Fibroblast of villous mesenchyme (primary cell): ENCODE results near the gene CDC5L. TPM values are rescaled to one million over a fixed set of nuclear protein-coding genes. Genes with fewer than 3 reads are reported as not detected.

Source experiments
- DNase-seq: peaks from one replicate; pipeline ENCODE4 v3.0.0-alpha.2; 2010; ENCODE audit warnings: low read depth
- H3K4me3 ChIP-seq: 2 replicates; pipeline ENCODE4 v1.5.1; 2011; ENCODE audit warnings: low read depth, mild to moderate bottlenecking, low read length
- CTCF ChIP-seq: IDR thresholded peaks from 2 replicates; pipeline ENCODE4 v1.5.1; 2012; ENCODE audit warnings: low read depth, mild to moderate bottlenecking, low read length; ENCODE audit not compliant: insufficient read depth
- total RNA-seq: library from RNA; depleted of rRNA; stranded (reverse); fragments of >200 nt; gene quantifications from 2 replicates; pipeline ENCODE4 v1.2.3, GENCODE V29; 2012

CDC5L gene
- total RNA-seq, 1 donor = 24.2 TPM

DNA sequence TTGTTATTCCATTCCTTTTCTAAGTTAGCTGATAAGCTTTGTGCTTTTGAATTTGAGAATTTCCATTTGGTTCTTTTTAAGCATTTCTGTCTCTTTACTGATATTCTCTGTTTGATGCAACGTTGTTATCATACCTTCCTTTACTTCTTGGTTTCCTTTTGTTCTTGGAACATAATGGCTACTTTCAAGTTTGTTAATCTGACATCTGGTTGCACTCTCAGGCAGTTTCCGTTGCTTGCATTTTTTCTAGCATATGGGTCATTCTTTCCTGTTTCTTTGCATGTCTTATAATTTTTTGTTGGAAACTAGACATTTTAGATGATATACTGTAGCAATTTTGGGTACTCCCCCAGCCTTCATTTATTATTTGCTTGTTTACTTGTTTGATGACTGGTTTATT lies 12.5 kb downstream of the CDC5L start:
- TF ChIP-seq CTCF = no peak
- peak; percentile 15 for DNase-seq
- no peak overlapping the region for H3K4me3 ChIP-seq

- TF ChIP-seq CTCF = no peak
- no peak for DNase-seq
- no peak overlapping the region for H3K4me3 ChIP-seq
Observed at GRCh38 chr6:44400572-44400971, 13.1 kb downstream of the CDC5L start.

GRCh38 chr6:44401138-44401537 lies 13.6 kb downstream of the CDC5L start:
- TF ChIP-seq CTCF = no peak
- no peak for DNase-seq
- H3K4me3 ChIP-seq = no peak overlapping the region

DNA sequence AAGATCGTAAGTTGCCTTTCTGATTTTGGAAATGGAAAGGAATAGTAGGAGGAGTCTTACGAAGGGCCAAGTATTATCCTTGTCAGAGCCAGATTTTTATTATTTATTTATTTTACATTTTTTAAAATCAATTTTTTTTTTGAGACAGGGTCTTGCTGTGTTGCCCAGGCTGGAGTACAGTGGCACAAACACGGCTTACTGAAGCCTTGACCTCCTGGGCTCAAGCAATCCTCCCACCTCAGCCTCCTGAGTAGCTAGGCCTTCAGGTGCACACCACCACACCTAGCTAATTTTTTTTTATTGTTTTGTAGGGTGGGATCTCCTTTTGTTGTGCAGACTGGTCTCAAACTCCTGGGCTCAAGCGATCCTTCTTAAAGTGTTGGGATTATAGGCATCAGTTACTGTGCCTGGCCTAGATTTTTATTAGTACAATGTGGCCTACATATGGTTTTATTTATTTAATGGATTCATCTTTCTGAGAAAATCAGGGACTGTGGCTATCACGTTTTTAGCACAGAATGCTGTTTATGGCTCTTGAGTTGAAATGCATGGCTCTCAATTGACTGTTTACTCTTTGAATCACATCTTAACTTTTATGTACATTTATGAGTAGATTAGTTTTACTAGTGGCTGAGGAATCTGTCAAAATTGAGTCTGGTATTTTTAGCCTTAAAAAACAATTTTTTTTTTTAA lies 16.7 kb downstream of the CDC5L start:
- no peak for TF ChIP-seq CTCF
- no peak overlapping the region for H3K4me3 ChIP-seq
- peak; percentile 43 for DNase-seq

GRCh38 chr6:44404715-44405099 lies 17.2 kb downstream of the CDC5L start:
- H3K4me3 ChIP-seq = no peak overlapping the region
- no peak for TF ChIP-seq CTCF
- DNase-seq = no peak

DNA sequence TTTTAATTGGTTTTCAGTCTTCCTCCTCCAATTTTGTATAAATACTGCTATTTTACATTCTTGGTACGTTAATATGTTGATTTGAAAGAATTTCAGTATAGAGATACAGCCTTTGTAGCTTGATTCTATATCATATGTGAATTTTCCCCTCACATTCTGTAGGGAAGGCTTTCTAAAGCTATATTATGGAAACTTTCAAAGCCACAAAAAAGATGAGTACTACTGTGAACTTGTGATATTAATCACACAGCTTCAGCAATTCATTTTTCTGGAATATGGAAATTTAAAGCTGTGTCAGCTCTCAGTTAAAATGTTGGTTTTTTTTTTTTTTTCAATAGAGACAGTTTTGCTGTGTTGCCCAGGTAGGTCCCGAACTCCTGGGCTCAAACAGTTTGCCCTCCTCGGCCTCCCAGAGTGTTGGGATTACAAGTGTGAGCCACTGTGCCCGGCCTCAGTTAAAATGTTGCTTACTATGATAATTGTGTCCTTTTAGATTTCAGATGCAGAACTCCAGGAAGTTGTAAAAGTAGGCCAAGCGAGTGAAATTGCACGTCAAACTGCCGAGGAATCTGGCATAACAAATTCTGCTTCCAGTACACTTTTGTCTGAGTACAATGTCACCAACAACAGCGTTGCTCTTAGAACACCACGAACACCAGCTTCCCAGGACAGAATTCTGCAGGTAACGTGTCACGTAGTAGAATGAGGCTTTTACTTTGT lies 20.6 kb downstream of the CDC5L start:
- no peak overlapping the region for H3K4me3 ChIP-seq
- no peak for DNase-seq
- TF ChIP-seq CTCF = no peak

DNA sequence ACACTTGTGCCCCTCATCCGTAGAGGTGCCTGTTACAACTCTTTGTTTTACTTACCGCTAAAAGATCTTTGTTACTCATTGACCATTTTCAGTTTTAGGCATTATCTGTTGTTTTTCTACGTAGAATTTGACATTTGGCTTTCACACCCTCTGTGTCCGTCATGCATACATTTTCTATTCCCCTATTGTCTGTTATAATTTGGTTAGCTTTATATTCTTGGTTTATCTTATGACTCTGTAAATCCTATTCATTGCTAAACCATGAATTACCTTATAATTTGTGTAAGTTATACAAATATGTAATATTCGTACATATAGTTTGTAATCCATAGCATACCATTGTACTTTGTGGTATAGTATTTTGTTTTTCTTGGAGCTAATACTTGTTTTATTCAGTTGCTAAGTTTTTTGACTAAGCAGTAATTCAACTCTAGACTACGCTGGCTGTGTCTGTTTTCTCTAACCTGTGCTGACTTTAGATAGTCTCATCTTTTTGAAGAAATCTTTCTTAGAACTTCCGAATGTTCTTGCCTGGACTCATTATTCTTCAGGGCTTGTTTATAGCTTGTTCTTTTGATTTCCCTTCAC lies 21.8 kb downstream of the CDC5L start:
- DNase-seq = no peak
- no peak overlapping the region for H3K4me3 ChIP-seq
- no peak for TF ChIP-seq CTCF
